ENCODE results near the gene RASGRF2. TPM values are rescaled to one million over a fixed set of nuclear protein-coding genes. Genes with fewer than 3 reads are reported as not detected.

Gene RASGRF2
- total RNA-seq, 2 experiments from 2014 or later = 0.06 to 0.13 TPM

DNA sequence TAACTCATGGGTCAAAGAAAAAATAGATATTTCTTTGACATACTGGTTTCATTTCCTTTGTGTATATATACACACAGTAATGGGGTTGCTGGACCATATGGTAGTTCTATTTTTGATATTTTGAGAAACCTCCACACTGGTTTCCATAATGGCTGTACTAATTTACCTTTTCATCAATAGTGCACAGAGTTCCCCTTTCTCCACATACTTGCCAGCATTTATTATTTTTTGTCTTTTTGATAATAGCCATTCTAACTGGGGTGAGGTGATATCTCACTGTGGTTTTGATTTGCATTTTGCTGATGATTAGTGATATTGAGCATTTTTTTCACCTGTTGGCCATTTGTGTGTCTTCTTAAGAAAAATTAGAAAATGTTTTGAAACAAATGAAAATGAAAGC, 194.6 kb downstream of the RASGRF2 start:
- no peaks in the 10 kb centered on the region for H3K36me3 ChIP-seq (ENCODE audit: insufficient read depth, low read length)
- no peaks in the 10 kb centered on the region for H4K20me1 ChIP-seq (ENCODE audit: insufficient read depth, low read length)
- DNase-seq (ENCODE audit: low spot score) = no peak
- ChIA-PET POLR2A (no interaction called here), CTCF (ENCODE audit: unreplicated experiment) (no interaction called here)
- H3K27ac ChIP-seq (ENCODE audit: low read depth, low read length, poor library complexity, severe bottlenecking) = no peak overlapping the region
- H2AFZ ChIP-seq (ENCODE audit: low read length) = no peak overlapping the region
- no TSS peak for BruUV-seq (replicated peaks)
- H3K4me2 ChIP-seq (ENCODE audit: low read length) = no peak overlapping the region
- H3K4me1 ChIP-seq (ENCODE audit: insufficient read depth, low read length, poor library complexity, severe bottlenecking) = peaks cover 4% of the 10 kb centered on the region
- H3K9me2 ChIP-seq (ENCODE audit: insufficient read depth, low read length) = no peaks in the 10 kb centered on the region
- TF ChIP-seq EZH2phosphoT487 (IDR thresholded peaks at IDR 0.05; ENCODE audit: borderline replicate concordance, low read depth, low read length) (no peak), CTCF (conservative IDR thresholded peaks at IDR 0.05; ENCODE audit: low read length) (no peak)
- no peaks in the 10 kb centered on the region for H3K9me3 ChIP-seq (ENCODE audit: low read length)
- no peaks in the 10 kb centered on the region for H3K79me2 ChIP-seq (ENCODE audit: insufficient read depth, low read depth, low read length)
- H3K4me3 ChIP-seq (ENCODE audit: low read depth, low read length, poor library complexity, severe bottlenecking) = no peak overlapping the region
- intact Hi-C loops (cut with micrococcal nuclease; ENCODE audit: unreplicated experiment) = no loop called here

GRCh38 chr5:81156732-81157131, 196.6 kb downstream of the RASGRF2 start:
- Histone ChIP-seq H3K4me3 (ENCODE audit: low read depth, low read length, poor library complexity, severe bottlenecking) (no peak overlapping the region), H3K4me2 (ENCODE audit: low read length) (no peak overlapping the region), H3K79me2 (ENCODE audit: insufficient read depth, low read depth, low read length) (no peaks in the 10 kb centered on the region), H3K9me2 (ENCODE audit: insufficient read depth, low read length) (no peaks in the 10 kb centered on the region), H3K9me3 (ENCODE audit: low read length) (no peaks in the 10 kb centered on the region), H3K4me1 (ENCODE audit: insufficient read depth, low read length, poor library complexity, severe bottlenecking) (peaks cover 4% of the 10 kb centered on the region), H2AFZ (ENCODE audit: low read length) (no peak overlapping the region), H3K27ac (ENCODE audit: low read depth, low read length, poor library complexity, severe bottlenecking) (no peak overlapping the region), H4K20me1 (ENCODE audit: insufficient read depth, low read length) (no peaks in the 10 kb centered on the region), H3K36me3 (ENCODE audit: insufficient read depth, low read length) (no peaks in the 10 kb centered on the region)
- CTCF ChIA-PET (ENCODE audit: unreplicated experiment) = no interaction called here
- no TSS peak for BruUV-seq (replicated peaks)
- no peak for TF ChIP-seq CTCF (conservative IDR thresholded peaks at IDR 0.05; ENCODE audit: low read length)
- TF ChIP-seq EZH2phosphoT487 (IDR thresholded peaks at IDR 0.05; ENCODE audit: borderline replicate concordance, low read depth, low read length) = no peak
- intact Hi-C loops (cut with micrococcal nuclease; ENCODE audit: unreplicated experiment) = no loop called here
- POLR2A ChIA-PET = no interaction called here
- DNase-seq (ENCODE audit: low spot score) = peak; percentile 7

- DNase-seq (ENCODE audit: low spot score) = no peak
- intact Hi-C loops (cut with micrococcal nuclease; ENCODE audit: unreplicated experiment) = no loop called here
- Histone ChIP-seq H2AFZ (ENCODE audit: low read length) (no peak overlapping the region), H3K9me3 (ENCODE audit: low read length) (no peaks in the 10 kb centered on the region), H3K27ac (ENCODE audit: low read depth, low read length, poor library complexity, severe bottlenecking) (no peak overlapping the region), H4K20me1 (ENCODE audit: insufficient read depth, low read length) (no peaks in the 10 kb centered on the region), H3K4me1 (ENCODE audit: insufficient read depth, low read length, poor library complexity, severe bottlenecking) (peaks cover 4% of the 10 kb centered on the region), H3K79me2 (ENCODE audit: insufficient read depth, low read depth, low read length) (no peaks in the 10 kb centered on the region), H3K4me2 (ENCODE audit: low read length) (no peak overlapping the region), H3K36me3 (ENCODE audit: insufficient read depth, low read length) (no peaks in the 10 kb centered on the region), H3K4me3 (ENCODE audit: low read depth, low read length, poor library complexity, severe bottlenecking) (no peak overlapping the region), H3K9me2 (ENCODE audit: insufficient read depth, low read length) (no peaks in the 10 kb centered on the region)
- no peak for TF ChIP-seq EZH2phosphoT487 (IDR thresholded peaks at IDR 0.05; ENCODE audit: borderline replicate concordance, low read depth, low read length)
- TF ChIP-seq CTCF (conservative IDR thresholded peaks at IDR 0.05; ENCODE audit: low read length) = no peak
- no TSS peak for BruUV-seq (replicated peaks)
- ChIA-PET POLR2A (interaction anchor here (1.0 kb wide), 1 partner anchor 23 kb away, joined by 3 read pairs; no protein-coding TSS in a partner anchor), CTCF (ENCODE audit: unreplicated experiment) (interaction anchor here (0.6 kb wide), 1 partner anchor 15 kb away, joined by 3 read pairs; no protein-coding TSS in a partner anchor)
These were observed 200.9 kb downstream of the RASGRF2 start for GRCh38 chr5:81161012-81161601.
